ENCODE data around the gene WDPCP. TPM values are rescaled to one million over a fixed set of nuclear protein-coding genes. Genes with fewer than 3 reads are reported as not detected.
"Not testable (repeated sequence)": the region's sequence is repeated elsewhere in the genome, so short reads cannot be mapped to it uniquely, and the experiment has no call there.

WDPCP gene
- total RNA-seq, 3 donors from 2014 or later = 5.3 to 15.4 (median 7.5) TPM

DNA sequence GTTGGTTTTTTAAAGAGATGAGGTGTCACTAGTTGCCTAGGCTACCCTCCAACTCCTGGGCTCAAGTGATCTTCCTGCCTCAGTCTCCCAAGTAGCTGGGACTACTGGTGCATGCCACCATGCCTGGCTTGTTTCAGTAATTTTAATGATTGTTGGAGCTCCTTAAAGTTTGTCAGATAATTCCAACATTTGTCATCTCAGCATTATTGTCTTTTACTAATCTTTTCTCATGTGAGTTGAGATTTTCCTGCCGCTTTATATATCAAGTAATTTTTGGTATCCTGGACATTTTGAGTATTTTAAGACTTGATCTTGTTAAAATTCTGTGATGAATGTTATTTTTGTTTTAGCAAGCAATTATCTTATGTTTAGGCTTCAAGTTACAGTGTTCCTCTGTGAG lies 429.0 kb downstream of the WDPCP start:
- intact Hi-C loops (cut with DNase I, micrococcal nuclease) = no loop called here
- DNase-seq (no peak), ATAC-seq (no peak)
- TF ChIP-seq, protein P1, sequence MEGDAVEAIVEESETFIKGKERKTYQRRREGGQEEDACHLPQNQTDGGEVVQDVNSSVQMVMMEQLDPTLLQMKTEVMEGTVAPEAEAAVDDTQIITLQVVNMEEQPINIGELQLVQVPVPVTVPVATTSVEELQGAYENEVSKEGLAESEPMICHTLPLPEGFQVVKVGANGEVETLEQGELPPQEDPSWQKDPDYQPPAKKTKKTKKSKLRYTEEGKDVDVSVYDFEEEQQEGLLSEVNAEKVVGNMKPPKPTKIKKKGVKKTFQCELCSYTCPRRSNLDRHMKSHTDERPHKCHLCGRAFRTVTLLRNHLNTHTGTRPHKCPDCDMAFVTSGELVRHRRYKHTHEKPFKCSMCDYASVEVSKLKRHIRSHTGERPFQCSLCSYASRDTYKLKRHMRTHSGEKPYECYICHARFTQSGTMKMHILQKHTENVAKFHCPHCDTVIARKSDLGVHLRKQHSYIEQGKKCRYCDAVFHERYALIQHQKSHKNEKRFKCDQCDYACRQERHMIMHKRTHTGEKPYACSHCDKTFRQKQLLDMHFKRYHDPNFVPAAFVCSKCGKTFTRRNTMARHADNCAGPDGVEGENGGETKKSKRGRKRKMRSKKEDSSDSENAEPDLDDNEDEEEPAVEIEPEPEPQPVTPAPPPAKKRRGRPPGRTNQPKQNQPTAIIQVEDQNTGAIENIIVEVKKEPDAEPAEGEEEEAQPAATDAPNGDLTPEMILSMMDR (IDR thresholded peaks at IDR 0.05) = no peak
- no peak overlapping the region for H3K4me3 ChIP-seq
- no peaks in the 10 kb centered on the region for H3K36me3 ChIP-seq (ENCODE audit: low read depth)
- no peaks in the 10 kb centered on the region for H3K9me3 ChIP-seq
- no peaks in the 10 kb centered on the region for H3K4me1 ChIP-seq (ENCODE audit: low read depth)

DNA sequence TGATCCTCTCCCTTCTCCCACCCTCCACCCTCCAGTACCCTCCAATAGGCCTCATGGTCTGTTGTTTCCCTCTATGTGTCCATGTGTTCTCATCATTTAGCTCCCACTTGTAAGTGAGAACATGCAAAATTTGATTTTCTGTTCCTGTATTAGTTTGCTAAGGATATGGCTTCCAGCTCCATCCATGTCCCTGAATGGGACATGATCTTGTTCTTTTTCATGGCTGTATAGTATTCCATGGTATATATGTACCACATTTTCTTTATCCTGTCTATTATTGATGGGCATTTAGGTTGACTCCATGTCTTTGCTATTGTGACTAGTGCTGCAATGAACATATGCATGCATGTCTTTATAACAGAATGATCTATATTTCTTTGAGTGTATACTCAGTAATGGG lies 451.6 kb downstream of the WDPCP start:
- H3K36me3 ChIP-seq (ENCODE audit: low read depth); DNase-seq; ATAC-seq; H3K4me1 ChIP-seq (ENCODE audit: low read depth); intact Hi-C loops (cut with DNase I, micrococcal nuclease); H3K4me3 ChIP-seq: not testable (repeated sequence)
- peaks cover 49% of the 10 kb centered on the region for H3K9me3 ChIP-seq

DNA sequence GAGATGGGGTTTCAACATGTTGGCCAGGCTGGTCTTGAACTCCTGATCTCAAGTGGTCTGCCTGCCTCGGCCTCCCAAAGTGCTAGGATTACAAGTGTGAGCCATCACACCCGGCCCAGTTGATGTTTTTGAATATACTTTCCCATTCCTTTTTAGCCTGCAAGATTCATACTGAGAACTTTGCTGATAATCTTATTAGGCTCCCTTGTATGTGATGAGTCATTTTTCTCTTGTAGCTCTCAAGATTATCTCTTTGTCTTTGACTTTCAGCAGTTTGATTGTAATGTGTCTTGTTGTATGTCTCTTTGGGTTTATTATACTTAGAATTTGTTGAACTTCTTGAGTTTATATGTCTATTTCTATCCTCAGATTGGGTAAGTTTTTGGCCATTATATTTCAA lies 456.3 kb downstream of the WDPCP start:
- Histone ChIP-seq H3K9me3 (peaks cover 38% of the 10 kb centered on the region), H3K4me3 (no peak overlapping the region), H3K4me1 (ENCODE audit: low read depth) (no peaks in the 10 kb centered on the region), H3K36me3 (ENCODE audit: low read depth) (no peaks in the 10 kb centered on the region)
- TF ChIP-seq, protein P1 (IDR thresholded peaks at IDR 0.05) = no peak
- DNase-seq (no peak), ATAC-seq (no peak)
- intact Hi-C loops (cut with DNase I, micrococcal nuclease) = no loop called here

DNA sequence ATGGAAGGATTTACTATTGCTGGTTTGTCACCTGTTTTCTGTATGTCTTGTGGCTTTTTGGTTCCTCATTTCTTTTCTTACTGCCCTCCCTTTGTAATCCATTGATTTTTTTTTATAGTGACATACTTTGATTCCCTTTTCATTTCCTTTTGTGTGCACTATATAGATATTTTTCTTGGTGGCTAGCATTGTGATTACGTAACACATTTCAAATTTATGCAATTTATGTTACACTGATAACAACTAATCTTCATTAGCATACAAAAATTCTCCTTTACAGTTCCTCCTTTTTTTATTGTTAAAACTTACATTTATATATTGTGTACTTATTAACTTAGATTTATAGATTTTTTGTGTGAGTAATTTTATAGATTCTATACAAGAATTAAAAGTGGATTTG lies 457.1 kb downstream of the WDPCP start:
- intact Hi-C loops (cut with DNase I, micrococcal nuclease) = no loop called here
- DNase-seq (no peak), ATAC-seq (no peak)
- TF ChIP-seq, protein P1 (IDR thresholded peaks at IDR 0.05) = no peak
- H3K4me1 ChIP-seq (ENCODE audit: low read depth) = no peaks in the 10 kb centered on the region
- no peak overlapping the region for H3K4me3 ChIP-seq
- H3K36me3 ChIP-seq (ENCODE audit: low read depth) = no peaks in the 10 kb centered on the region
- H3K9me3 ChIP-seq = peaks cover 31% of the 10 kb centered on the region

DNA sequence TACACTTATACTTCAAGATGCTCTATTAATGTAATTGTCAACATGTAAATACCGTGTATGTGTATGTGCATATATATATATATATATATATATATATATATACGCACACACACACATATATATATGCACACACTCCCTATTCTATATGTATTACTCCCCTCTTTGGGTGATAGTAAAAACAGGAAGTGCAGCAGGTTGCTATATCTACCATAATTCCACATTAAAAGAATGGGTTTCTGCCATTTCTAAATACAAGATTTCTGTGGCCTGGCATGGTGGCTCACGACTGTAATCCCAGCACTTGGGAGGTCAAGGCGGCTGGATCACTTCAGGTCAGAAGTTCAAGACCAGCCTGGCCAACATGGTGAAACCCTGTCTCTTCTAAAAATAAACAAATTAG lies 460.7 kb downstream of the WDPCP start:
- ATAC-seq = no peak
- TF ChIP-seq, protein P1 (IDR thresholded peaks at IDR 0.05) = no peak

DNA sequence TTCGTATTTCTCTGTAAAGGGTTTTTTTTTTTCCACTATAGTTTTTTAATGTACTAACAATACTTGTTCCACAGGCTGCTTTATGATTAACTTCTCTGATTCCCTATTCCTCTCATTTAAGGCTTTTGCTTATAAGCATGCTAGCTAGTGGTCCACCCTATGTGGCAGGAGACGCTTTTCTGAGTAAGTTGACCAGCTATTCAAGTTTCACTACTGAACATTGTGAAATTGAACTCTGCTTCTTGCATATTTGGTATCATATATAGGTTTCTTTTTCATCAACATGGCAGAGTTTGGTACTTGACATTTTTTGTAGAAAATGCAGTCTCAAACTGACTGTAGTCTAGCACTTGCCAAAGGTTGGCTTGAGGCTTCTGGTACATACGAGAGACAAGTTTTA lies 463.4 kb downstream of the WDPCP start:
- Histone ChIP-seq H3K9me3 (peaks cover 3% of the 10 kb centered on the region), H3K36me3 (ENCODE audit: low read depth) (no peaks in the 10 kb centered on the region), H3K4me3 (no peak overlapping the region), H3K4me1 (ENCODE audit: low read depth) (no peaks in the 10 kb centered on the region)
- TF ChIP-seq, protein P1 (IDR thresholded peaks at IDR 0.05) = no peak
- intact Hi-C loops (cut with DNase I, micrococcal nuclease) = no loop called here
- DNase-seq (no peak), ATAC-seq (no peak)

More for the DNA sequence above, 460.7 kb downstream of the WDPCP start:
- DNase-seq = no peak
- Histone ChIP-seq H3K4me1 (ENCODE audit: low read depth) (no peaks in the 10 kb centered on the region), H3K9me3 (peaks cover 18% of the 10 kb centered on the region), H3K4me3 (no peak overlapping the region), H3K36me3 (ENCODE audit: low read depth) (no peaks in the 10 kb centered on the region)
- intact Hi-C loops (cut with DNase I, micrococcal nuclease) = no loop called here

Data from mucosa of descending colon (tissue), 3 donors.